Testis (tissue), 2 donors: Measurements from ENCODE around the gene EIF4G3.

ENCODE experiments used
- POLR2A ChIP-seq: fragments of 450-650 bp; IDR thresholded peaks from one replicate; pipeline ENCODE4 v1.6.1; 2017; ENCODE audit warnings: antibody characterized with exemption, mild to moderate bottlenecking, moderate library complexity
- TF ChIP-seq, protein P1 (sequence below), 3 experiments: fragments of 450-650 bp in 2 of 3; fragments of 200-600 bp in 1 of 3; sonication (generic) in 1 of 3; IDR thresholded peaks; one replicate each; pipeline ENCODE4 v1.5.1; 2016 to 2019; ENCODE audit warnings: antibody characterized with exemption in 3 of 3, mild to moderate bottlenecking in 2 of 3, moderate library complexity in 1 of 3

DNA sequence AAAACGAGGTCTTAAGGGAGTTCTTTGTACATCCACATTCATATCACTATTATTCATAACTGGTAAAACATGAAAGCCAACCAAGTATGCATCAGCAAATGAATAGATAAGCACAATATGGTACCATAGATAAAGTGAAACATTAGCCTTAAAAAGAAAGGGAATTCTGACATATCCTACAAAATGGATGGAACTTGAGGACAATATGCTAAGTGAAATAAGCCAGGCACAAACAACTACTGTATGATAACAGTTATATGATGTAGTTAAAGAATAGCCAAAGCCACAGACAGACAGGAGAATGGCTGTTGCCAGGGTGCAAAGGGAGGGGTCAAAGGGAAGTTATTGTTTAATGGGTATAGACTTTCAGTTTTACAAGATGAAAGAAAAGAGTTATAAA is 148.9 kb downstream of the EIF4G3 start:
- TF ChIP-seq, protein P1, sequence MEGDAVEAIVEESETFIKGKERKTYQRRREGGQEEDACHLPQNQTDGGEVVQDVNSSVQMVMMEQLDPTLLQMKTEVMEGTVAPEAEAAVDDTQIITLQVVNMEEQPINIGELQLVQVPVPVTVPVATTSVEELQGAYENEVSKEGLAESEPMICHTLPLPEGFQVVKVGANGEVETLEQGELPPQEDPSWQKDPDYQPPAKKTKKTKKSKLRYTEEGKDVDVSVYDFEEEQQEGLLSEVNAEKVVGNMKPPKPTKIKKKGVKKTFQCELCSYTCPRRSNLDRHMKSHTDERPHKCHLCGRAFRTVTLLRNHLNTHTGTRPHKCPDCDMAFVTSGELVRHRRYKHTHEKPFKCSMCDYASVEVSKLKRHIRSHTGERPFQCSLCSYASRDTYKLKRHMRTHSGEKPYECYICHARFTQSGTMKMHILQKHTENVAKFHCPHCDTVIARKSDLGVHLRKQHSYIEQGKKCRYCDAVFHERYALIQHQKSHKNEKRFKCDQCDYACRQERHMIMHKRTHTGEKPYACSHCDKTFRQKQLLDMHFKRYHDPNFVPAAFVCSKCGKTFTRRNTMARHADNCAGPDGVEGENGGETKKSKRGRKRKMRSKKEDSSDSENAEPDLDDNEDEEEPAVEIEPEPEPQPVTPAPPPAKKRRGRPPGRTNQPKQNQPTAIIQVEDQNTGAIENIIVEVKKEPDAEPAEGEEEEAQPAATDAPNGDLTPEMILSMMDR (IDR thresholded peaks at IDR 0.05), result no peak
- no peak for TF ChIP-seq POLR2A
